ENCODE data around the gene GPC6.

Gene GPC6

DNA sequence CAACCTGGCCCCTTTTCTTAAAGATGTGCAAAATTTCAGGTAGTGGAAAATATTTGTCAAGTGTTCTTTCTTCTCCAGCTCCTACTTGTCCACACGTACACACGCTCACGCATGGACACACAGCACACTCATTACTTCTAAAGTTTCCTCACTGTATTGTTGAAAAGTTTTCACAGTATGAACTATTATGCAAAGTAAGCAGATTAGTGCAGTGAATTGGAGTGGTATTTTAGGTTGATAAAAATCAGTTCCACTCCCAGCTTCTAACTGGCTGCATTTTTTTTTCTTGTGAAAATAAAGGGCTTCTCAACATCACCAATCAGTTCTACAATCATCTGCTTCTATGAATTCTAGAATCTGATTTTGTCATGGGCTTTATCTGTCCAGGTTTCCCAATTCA is 988.4 kb downstream of the GPC6 start:
- H3K9ac ChIP-seq = no peak overlapping the region
- no peaks in the 10 kb centered on the region for H3K36me3 ChIP-seq (ENCODE audit: insufficient read depth)
- H3K79me2 ChIP-seq (ENCODE audit: insufficient read depth, low read depth) = no peaks in the 10 kb centered on the region
- no peak overlapping the region for H3K4me3 ChIP-seq (IDR thresholded peaks at IDR 0.05; ENCODE audit: insufficient read depth, low read depth, low read length)
- H2AFZ ChIP-seq (ENCODE audit: low read depth) = no peak overlapping the region
- no peak overlapping the region for H3K27ac ChIP-seq
- H3K4me1 ChIP-seq (ENCODE audit: low read depth, poor library complexity, severe bottlenecking) = no peaks in the 10 kb centered on the region
- H3K27me3 ChIP-seq (ENCODE audit: insufficient read depth, low read depth) = no peaks in the 10 kb centered on the region
- no peak overlapping the region for H3K4me2 ChIP-seq
- TF ChIP-seq CTCF (conservative IDR thresholded peaks at IDR 0.05; ENCODE audit: low read depth, low read length) = no peak
- no peaks in the 10 kb centered on the region for H4K20me1 ChIP-seq (ENCODE audit: insufficient read depth)

DNA sequence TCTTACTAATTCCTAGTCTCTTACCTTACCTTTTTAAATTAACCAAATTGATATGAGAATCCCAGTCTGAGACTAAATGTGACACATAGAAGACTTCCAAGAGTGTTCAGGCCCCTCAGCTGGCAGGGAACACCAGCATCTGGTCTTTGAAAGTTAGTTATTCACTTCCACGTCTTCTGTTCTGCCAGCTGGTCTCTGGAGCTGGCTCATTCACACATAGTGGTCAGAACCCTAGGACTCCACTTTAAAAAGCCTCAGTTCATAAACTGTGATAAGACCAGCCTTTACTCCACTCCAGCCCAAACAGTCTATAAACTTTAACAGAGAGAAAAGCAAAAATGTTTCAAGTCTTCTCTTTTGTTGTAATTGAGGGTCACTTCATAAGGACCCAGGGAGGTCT is 989.9 kb downstream of the GPC6 start:
- no peaks in the 10 kb centered on the region for H3K79me2 ChIP-seq (ENCODE audit: insufficient read depth, low read depth)
- H3K27ac ChIP-seq = no peak overlapping the region
- H3K4me2 ChIP-seq = no peak overlapping the region
- no peaks in the 10 kb centered on the region for H3K36me3 ChIP-seq (ENCODE audit: insufficient read depth)
- no peak for TF ChIP-seq CTCF (conservative IDR thresholded peaks at IDR 0.05; ENCODE audit: low read depth, low read length)
- no peaks in the 10 kb centered on the region for H3K4me1 ChIP-seq (ENCODE audit: low read depth, poor library complexity, severe bottlenecking)
- no peaks in the 10 kb centered on the region for H3K27me3 ChIP-seq (ENCODE audit: insufficient read depth, low read depth)
- H3K4me3 ChIP-seq (IDR thresholded peaks at IDR 0.05; ENCODE audit: insufficient read depth, low read depth, low read length) = no peak overlapping the region
- H4K20me1 ChIP-seq (ENCODE audit: insufficient read depth) = no peaks in the 10 kb centered on the region
- no peak overlapping the region for H2AFZ ChIP-seq (ENCODE audit: low read depth)
- H3K9ac ChIP-seq = no peak overlapping the region

DNA sequence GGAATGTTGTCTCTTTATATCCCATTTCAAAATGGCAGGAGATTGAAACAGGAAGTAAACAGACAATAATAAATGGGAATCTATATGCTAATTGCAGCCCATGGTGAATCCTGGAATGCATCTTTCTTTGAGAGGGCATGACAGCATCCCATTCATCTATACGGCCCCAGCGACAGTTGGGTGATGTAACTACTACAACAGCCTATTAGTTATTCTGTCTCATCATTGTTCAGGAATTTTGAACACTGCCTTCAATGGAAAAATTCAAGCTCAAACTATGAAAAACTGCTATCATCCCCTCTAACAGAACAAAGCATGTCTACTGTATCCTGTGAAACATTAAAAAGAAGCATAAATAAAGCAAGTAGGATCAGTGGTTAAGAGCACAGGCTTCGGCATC is 990.8 kb downstream of the GPC6 start:
- Histone ChIP-seq H3K4me2 (no peak overlapping the region), H3K27ac (no peak overlapping the region), H3K27me3 (ENCODE audit: insufficient read depth, low read depth) (no peaks in the 10 kb centered on the region), H3K36me3 (ENCODE audit: insufficient read depth) (no peaks in the 10 kb centered on the region), H4K20me1 (ENCODE audit: insufficient read depth) (no peaks in the 10 kb centered on the region), H3K79me2 (ENCODE audit: insufficient read depth, low read depth) (no peaks in the 10 kb centered on the region), H3K9ac (no peak overlapping the region), H2AFZ (ENCODE audit: low read depth) (no peak overlapping the region), H3K4me3 (IDR thresholded peaks at IDR 0.05; ENCODE audit: insufficient read depth, low read depth, low read length) (no peak overlapping the region), H3K4me1 (ENCODE audit: low read depth, poor library complexity, severe bottlenecking) (no peaks in the 10 kb centered on the region)
- no peak for TF ChIP-seq CTCF (conservative IDR thresholded peaks at IDR 0.05; ENCODE audit: low read depth, low read length)

DNA sequence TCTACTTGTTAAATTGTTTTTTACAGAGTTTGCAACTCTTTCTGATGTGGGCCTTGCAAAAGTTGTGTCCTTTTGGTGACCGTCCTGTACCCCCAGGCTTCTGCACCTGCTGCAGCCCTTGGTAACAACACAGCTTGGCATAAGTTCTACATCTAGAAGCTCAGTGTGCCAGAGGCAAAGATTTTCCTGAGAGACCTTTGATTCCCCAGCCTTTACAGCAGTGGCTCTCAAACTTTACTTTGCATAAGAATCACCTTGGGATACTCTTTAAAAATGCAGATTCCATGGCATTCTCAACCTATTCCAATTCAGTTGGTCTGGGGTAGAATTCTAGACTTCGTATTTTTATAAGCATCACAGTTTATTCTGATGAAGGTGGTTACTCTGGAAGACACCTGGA is 991.9 kb downstream of the GPC6 start:
- no peak overlapping the region for H3K4me3 ChIP-seq (IDR thresholded peaks at IDR 0.05; ENCODE audit: insufficient read depth, low read depth, low read length)
- no peak for TF ChIP-seq CTCF (conservative IDR thresholded peaks at IDR 0.05; ENCODE audit: low read depth, low read length)
- H3K4me2 ChIP-seq = no peak overlapping the region
- H4K20me1 ChIP-seq (ENCODE audit: insufficient read depth) = no peaks in the 10 kb centered on the region
- H2AFZ ChIP-seq (ENCODE audit: low read depth) = no peak overlapping the region
- no peak overlapping the region for H3K9ac ChIP-seq
- H3K36me3 ChIP-seq (ENCODE audit: insufficient read depth) = no peaks in the 10 kb centered on the region
- no peak overlapping the region for H3K27ac ChIP-seq
- H3K4me1 ChIP-seq (ENCODE audit: low read depth, poor library complexity, severe bottlenecking) = no peaks in the 10 kb centered on the region
- no peaks in the 10 kb centered on the region for H3K79me2 ChIP-seq (ENCODE audit: insufficient read depth, low read depth)
- H3K27me3 ChIP-seq (ENCODE audit: insufficient read depth, low read depth) = no peaks in the 10 kb centered on the region

DNA sequence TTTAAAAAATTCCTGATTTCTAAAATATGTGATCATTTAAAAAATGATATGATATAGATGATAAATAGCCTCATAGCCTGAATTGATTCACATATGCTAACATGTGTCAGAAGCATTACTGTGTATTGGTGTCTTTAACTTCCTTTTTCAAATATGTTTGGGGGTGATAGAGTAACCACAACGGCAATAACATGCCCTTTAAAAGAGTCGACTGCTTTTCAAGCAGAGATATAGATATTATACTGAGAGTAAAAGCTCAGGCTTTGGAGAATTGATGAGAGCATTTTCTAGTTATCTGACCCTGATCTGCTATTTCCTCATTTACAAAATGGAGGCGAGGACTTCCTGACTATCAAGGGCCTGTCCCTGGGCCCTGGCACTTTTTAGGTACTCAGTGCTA is 992.3 kb downstream of the GPC6 start:
- Histone ChIP-seq H3K4me1 (ENCODE audit: low read depth, poor library complexity, severe bottlenecking) (no peaks in the 10 kb centered on the region), H2AFZ (ENCODE audit: low read depth) (no peak overlapping the region), H3K79me2 (ENCODE audit: insufficient read depth, low read depth) (no peaks in the 10 kb centered on the region), H3K9ac (no peak overlapping the region), H3K36me3 (ENCODE audit: insufficient read depth) (no peaks in the 10 kb centered on the region), H3K4me3 (IDR thresholded peaks at IDR 0.05; ENCODE audit: insufficient read depth, low read depth, low read length) (no peak overlapping the region), H3K4me2 (no peak overlapping the region), H3K27ac (no peak overlapping the region), H3K27me3 (ENCODE audit: insufficient read depth, low read depth) (no peaks in the 10 kb centered on the region), H4K20me1 (ENCODE audit: insufficient read depth) (no peaks in the 10 kb centered on the region)
- no peak for TF ChIP-seq CTCF (conservative IDR thresholded peaks at IDR 0.05; ENCODE audit: low read depth, low read length)
